Mesothelial cell of epicardium (in vitro differentiated cells): ENCODE measurements around the gene SEMA4C. TPM values are rescaled to one million over a fixed set of nuclear protein-coding genes. Genes with fewer than 3 reads are reported as not detected.
A peak's percentile ranks its signal among the peaks of the same experiment; 100 is the strongest.

ENCODE experiments used
- DNase-seq, 2 experiments: peaks; one replicate each; pipeline ENCODE4 v3.0.0; 2021; ENCODE audit warnings: low spot score in 2 of 2; ENCODE audit not compliant: unreplicated experiment in 2 of 2
- H3K27ac Mint-ChIP-seq: 2 replicates; pipeline ENCODE4 v1.8.0; 2021; ENCODE audit warnings: mixed read lengths
- H3K27me3 Mint-ChIP-seq: 2 replicates; pipeline ENCODE4 v1.8.0; 2021; ENCODE audit warnings: low read depth, mixed read lengths
- H3K36me3 Mint-ChIP-seq: 2 replicates; pipeline ENCODE4 v1.8.0; 2021; ENCODE audit warnings: mixed read lengths
- H3K4me1 Mint-ChIP-seq: 2 replicates; pipeline ENCODE4 v1.8.0; 2021; ENCODE audit warnings: mixed read lengths
- H3K4me3 Mint-ChIP-seq: 2 replicates; pipeline ENCODE4 v1.8.0; 2021; ENCODE audit warnings: mild to moderate bottlenecking, moderate library complexity, mixed read lengths
- H3K9me3 Mint-ChIP-seq: 2 replicates; pipeline ENCODE4 v1.8.0; 2021; ENCODE audit warnings: mixed read lengths
- total RNA-seq: library from RNA; stranded (reverse); gene quantifications from 3 replicates; pipeline ENCODE4 v1.2.1, GENCODE V29; 2021
- TF ChIP-seq, protein P1 (sequence below): fragments of 200-600 bp; sonication (generic); IDR thresholded peaks from one replicate; pipeline ENCODE4 v1.5.0; 2021; ENCODE audit warnings: antibody characterized with exemption; ENCODE audit not compliant: unreplicated experiment

The SEMA4C gene
- total RNA-seq, 1 donor from 2014 or later, result 102 TPM

DNA sequence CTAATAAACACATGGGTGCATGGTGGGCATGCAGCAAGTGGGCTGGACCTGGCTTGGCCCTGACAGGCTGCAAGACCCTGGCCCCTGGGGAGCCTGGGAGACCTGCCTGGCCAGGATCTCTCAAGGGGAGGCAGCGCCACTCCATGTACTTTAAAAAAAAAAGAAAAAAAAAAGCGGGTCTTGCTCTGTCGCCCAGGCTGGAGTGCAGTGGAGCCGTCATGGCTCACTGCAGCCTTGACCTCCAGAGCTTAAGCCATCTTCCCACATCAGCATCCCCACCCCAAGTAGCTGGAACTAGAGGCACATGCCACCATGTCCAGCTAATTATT is 29.5 kb upstream of the SEMA4C start:
- no peak overlapping the region for H3K4me3 Mint-ChIP-seq
- H3K36me3 Mint-ChIP-seq, result no peaks in the 10 kb centered on the region
- TF ChIP-seq, protein P1, sequence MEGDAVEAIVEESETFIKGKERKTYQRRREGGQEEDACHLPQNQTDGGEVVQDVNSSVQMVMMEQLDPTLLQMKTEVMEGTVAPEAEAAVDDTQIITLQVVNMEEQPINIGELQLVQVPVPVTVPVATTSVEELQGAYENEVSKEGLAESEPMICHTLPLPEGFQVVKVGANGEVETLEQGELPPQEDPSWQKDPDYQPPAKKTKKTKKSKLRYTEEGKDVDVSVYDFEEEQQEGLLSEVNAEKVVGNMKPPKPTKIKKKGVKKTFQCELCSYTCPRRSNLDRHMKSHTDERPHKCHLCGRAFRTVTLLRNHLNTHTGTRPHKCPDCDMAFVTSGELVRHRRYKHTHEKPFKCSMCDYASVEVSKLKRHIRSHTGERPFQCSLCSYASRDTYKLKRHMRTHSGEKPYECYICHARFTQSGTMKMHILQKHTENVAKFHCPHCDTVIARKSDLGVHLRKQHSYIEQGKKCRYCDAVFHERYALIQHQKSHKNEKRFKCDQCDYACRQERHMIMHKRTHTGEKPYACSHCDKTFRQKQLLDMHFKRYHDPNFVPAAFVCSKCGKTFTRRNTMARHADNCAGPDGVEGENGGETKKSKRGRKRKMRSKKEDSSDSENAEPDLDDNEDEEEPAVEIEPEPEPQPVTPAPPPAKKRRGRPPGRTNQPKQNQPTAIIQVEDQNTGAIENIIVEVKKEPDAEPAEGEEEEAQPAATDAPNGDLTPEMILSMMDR, result no peak
- H3K9me3 Mint-ChIP-seq, result no peaks in the 10 kb centered on the region
- H3K4me1 Mint-ChIP-seq, result peaks cover 32% of the 10 kb centered on the region
- no peak overlapping the region for H3K27ac Mint-ChIP-seq
- DNase-seq, result no peak
- no peaks in the 10 kb centered on the region for H3K27me3 Mint-ChIP-seq

DNA sequence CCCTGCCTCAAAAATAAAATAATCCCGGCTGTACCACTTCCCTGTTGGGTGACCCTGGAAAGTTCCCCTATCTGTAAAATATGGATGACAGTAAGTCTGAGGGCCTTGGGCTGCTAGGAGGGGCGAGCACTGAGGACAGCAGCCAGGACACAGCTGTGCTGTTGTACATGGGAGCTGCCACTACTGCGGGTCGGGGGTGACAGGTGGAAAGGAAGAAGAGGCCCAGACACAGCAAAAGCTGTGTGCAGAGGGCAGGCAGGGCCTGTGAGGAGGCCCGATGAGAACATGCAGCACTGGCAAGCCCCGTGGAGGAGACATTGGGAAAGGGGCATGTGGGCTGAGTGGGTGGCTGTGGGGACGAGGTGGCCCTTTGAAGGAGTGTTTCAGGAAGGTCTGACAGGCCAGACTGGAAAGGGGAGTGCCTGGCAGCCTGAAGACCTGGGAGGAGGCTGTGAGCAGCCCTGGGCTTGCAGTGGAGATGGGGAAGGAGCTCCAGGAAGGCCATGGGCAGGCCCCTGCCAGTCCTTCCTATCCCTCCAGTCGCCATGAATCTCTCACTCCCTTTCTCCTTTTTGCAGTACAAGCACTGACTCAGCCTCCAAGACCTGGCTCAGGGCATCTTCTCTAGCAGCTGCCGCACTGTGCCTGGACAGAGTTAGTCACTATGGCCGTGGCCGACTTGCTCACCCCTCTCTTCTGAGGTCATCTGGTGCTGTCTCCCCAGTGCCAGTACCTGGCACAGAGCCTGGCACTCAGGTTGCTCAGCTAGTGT is 28.9 kb upstream of the SEMA4C start:
- Mint-ChIP-seq H3K9me3 (no peaks in the 10 kb centered on the region), H3K4me3 (no peak overlapping the region), H3K36me3 (no peaks in the 10 kb centered on the region), H3K27ac (no peak overlapping the region), H3K27me3 (no peaks in the 10 kb centered on the region), H3K4me1 (peaks cover 29% of the 10 kb centered on the region)
- TF ChIP-seq, protein P1, result no peak
- no peak for DNase-seq

DNA sequence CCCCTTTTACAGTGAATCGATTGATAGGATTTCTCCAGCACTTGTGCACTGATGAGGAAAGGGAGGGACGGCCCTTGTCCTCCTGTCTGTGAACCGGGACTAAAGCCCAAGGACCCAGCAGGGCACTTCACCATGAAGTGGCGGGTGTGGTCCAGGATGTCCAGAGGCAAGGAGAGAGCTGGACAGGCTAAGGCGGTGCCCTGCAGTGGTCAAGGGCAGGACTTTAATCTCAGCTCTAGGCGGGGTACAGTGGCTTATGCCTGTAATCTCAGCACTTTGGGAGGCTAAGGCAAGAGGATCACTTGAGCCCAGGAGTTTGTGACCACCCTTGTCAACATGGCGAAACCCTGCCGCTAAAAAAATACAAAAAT is 28.2 kb upstream of the SEMA4C start:
- no peaks in the 10 kb centered on the region for H3K36me3 Mint-ChIP-seq
- H3K4me3 Mint-ChIP-seq, result no peak overlapping the region
- no peak overlapping the region for H3K27ac Mint-ChIP-seq
- peaks cover 29% of the 10 kb centered on the region for H3K4me1 Mint-ChIP-seq
- no peak for DNase-seq
- TF ChIP-seq, protein P1, result no peak
- H3K27me3 Mint-ChIP-seq, result no peaks in the 10 kb centered on the region
- H3K9me3 Mint-ChIP-seq, result no peaks in the 10 kb centered on the region

DNA sequence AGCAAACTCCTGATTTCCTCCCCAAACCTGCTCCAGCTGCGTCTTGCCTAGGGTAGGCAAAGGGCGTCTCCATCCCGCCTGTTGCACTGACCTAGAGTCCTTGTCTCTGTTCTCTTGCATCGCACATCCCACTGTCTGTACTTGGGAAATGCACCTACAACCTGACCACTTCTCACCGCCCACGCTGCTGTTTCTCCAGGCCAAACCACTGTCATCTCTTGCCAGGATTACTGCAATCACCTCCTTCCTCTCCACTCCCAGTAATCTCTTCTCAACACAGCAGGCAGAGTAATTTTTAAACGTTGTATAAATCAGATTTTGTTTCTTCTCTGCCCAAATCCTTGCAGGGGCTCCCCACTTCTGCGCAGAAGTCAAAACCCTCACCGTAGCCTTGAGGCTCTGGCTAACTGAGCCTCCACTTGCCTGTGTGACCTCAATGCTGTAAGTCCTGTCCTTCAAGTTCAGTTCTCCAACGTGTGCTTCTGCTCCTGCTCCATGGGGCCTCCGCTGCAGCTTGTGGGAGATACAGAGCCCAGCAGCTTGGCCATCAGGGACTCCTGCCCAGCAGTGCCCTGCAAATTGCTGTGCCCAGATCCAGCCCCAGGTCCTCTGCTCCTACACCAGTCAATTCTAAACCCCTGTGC is 27.7 kb upstream of the SEMA4C start:
- no peak for DNase-seq
- Mint-ChIP-seq H3K9me3 (no peaks in the 10 kb centered on the region), H3K27me3 (no peaks in the 10 kb centered on the region), H3K36me3 (no peaks in the 10 kb centered on the region), H3K4me3 (no peak overlapping the region), H3K4me1 (peaks cover 34% of the 10 kb centered on the region), H3K27ac (no peak overlapping the region)
- TF ChIP-seq, protein P1, result no peak

DNA sequence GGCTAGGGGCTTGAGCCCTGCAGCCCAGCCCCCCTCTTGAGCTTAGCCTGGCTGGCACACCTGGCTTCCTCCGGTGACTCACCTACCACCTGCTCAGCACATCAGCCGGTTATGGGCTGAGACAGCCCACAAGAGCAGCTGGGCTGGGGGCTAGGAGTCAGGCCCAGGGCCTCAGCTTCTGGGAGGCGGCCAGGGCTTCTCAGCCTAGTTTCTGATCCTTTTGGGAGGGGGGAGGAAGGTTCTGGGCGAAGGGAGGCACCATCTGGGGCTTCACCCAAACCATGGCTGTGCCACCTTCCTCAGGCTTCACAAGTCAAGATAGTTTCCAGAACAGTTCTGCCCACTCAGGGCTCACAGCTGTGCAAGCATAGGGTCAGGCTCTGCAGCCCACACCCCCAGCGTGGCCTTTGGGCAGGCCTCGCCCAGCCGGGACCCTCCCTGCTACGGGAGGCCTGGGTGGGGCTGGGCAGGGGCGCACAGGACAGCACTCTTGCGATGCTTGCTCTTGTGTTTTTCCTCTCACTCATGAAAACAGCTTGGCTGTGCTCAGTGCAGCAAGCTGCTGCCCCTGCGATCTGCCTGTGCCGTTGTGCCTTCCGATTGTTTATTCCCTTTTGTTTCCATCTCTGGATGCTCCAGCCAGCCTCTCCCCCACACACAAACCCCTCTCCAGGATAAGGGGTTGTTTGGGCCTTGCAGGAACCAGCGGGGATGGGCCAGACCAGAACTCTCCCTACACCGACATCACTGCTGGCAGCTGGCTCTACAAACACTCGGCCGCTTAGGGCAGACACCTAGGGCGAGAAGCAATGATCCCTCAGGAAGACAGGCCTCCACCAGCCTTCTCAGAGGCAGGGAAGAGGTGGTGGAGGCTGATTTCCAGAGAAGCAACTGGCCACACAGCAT is 26.1 kb upstream of the SEMA4C start:
- no peaks in the 10 kb centered on the region for H3K36me3 Mint-ChIP-seq
- DNase-seq, result no peak
- no peaks in the 10 kb centered on the region for H3K27me3 Mint-ChIP-seq
- TF ChIP-seq, protein P1, result no peak
- no peaks in the 10 kb centered on the region for H3K9me3 Mint-ChIP-seq
- peaks cover 44% of the 10 kb centered on the region for H3K4me1 Mint-ChIP-seq
- no peak overlapping the region for H3K4me3 Mint-ChIP-seq
- peak overlapping the region; percentile 6 for H3K27ac Mint-ChIP-seq
